A172 (cell line): ENCODE data around the gene UQCRC1. TPM values are rescaled to one million over a fixed set of nuclear protein-coding genes. Genes with fewer than 3 reads are reported as not detected.
A peak's percentile ranks its signal among the peaks of the same experiment; 100 is the strongest.

ENCODE experiments used
- DNase-seq: peaks from one replicate; pipeline ENCODE4 v3.0.0-alpha.2; 2015; ENCODE audit warnings: low spot score
- total RNA-seq: library from RNA; depleted of rRNA; stranded (reverse); fragments of >200 nt; shearing (Covaris generic); gene quantifications from 2 replicates; pipeline ENCODE4 v1.2.3, GENCODE V29; 2014

UQCRC1 gene
- total RNA-seq, 1 experiment from 2014 or later = 565 TPM

- no peak for DNase-seq
Measured at GRCh38 chr3:48599077-48599501, 10.4 kb downstream of the UQCRC1 start.

GRCh38 chr3:48598323-48599076 lies 10.9 kb downstream of the UQCRC1 start:
- DNase-seq = peak; percentile 88

- no peak for DNase-seq
Measured at GRCh38 chr3:48597408-48597800, 12.0 kb downstream of the UQCRC1 start.

GRCh38 chr3:48596676-48597407 lies 12.6 kb downstream of the UQCRC1 start:
- no peak for DNase-seq

- DNase-seq = no peak
Measured at GRCh38 chr3:48596157-48596556, 13.3 kb downstream of the UQCRC1 start.

GRCh38 chr3:48595526-48596121 lies 13.8 kb downstream of the UQCRC1 start:
- peak; percentile 98 for DNase-seq

GRCh38 chr3:48595075-48595525 lies 14.3 kb downstream of the UQCRC1 start, which contains the start of gene COL7A1:
TSS of gene COL7A1 (minus strand) at chr3:48595329. CDS start at chr3:48595159, 170 bp downstream.
- no peak for DNase-seq

- peak; percentile 17 for DNase-seq
Measured at GRCh38 chr3:48594417-48595049, 14.9 kb downstream of the UQCRC1 start.

- DNase-seq = no peak
Measured at GRCh38 chr3:48593337-48593736, 16.1 kb downstream of the UQCRC1 start.

GRCh38 chr3:48592519-48593087 lies 16.8 kb downstream of the UQCRC1 start:
- DNase-seq = peak; percentile 35

- no peak for DNase-seq
Measured at GRCh38 chr3:48591886-48592518, 17.4 kb downstream of the UQCRC1 start.

- no peak for DNase-seq
Measured at GRCh38 chr3:48591436-48591835, 18.0 kb downstream of the UQCRC1 start.

GRCh38 chr3:48588230-48588629 lies 21.2 kb downstream of the UQCRC1 start:
- no peak for DNase-seq

- no peak for DNase-seq
Measured at GRCh38 chr3:48587686-48588085, 21.8 kb downstream of the UQCRC1 start.

- DNase-seq = no peak
Measured at GRCh38 chr3:48585411-48585810, 24.0 kb downstream of the UQCRC1 start.

GRCh38 chr3:48584836-48585235 lies 24.6 kb downstream of the UQCRC1 start:
- DNase-seq = no peak

GRCh38 chr3:48581621-48582481 lies 27.6 kb downstream of the UQCRC1 start:
- DNase-seq = no peak

GRCh38 chr3:48576647-48577046 lies 32.8 kb downstream of the UQCRC1 start:
- no peak for DNase-seq

GRCh38 chr3:48575366-48575765 lies 34.1 kb downstream of the UQCRC1 start:
- no peak for DNase-seq

- DNase-seq = no peak
Measured at GRCh38 chr3:48573973-48574585, 35.4 kb downstream of the UQCRC1 start.
